Karpas-422 (cell line): ENCODE data around the gene EPPIN. TPM values are rescaled to one million over a fixed set of nuclear protein-coding genes. Genes with fewer than 3 reads are reported as not detected.
A peak's percentile ranks its signal among the peaks of the same experiment; 100 is the strongest.

ENCODE experiments used
- DNase-seq: peaks from one replicate; pipeline ENCODE4 v3.0.0-alpha.2; 2015
- H2AFZ ChIP-seq: fragments of 200-600 bp; sonication (generic); 2 replicates; pipeline ENCODE4 v1.6.1; 2014; ENCODE audit warnings: antibody characterized with exemption, low read length, mixed read lengths
- H3K27ac ChIP-seq: fragments of 200-600 bp; sonication (generic); 2 replicates; pipeline ENCODE4 v1.5.1; 2014; ENCODE audit warnings: mild to moderate bottlenecking, low read length, moderate library complexity
- H3K27me3 ChIP-seq: fragments of 200-600 bp; sonication (generic); 2 replicates; pipeline ENCODE4 v1.6.1; 2014; ENCODE audit warnings: low read length, mixed read lengths
- H3K36me3 ChIP-seq: fragments of 200-600 bp; sonication (generic); 2 replicates; pipeline ENCODE4 v1.6.1; 2014; ENCODE audit warnings: low read length, mixed read lengths; ENCODE audit not compliant: insufficient read depth
- H3K4me1 ChIP-seq: fragments of 200-600 bp; sonication (generic); 2 replicates; pipeline ENCODE4 v1.6.1; 2014; ENCODE audit warnings: mild to moderate bottlenecking, low read length, mixed read lengths
- H3K4me2 ChIP-seq: fragments of 200-600 bp; sonication (generic); 2 replicates; pipeline ENCODE4 v1.6.1; 2014; ENCODE audit warnings: low read length, low read depth, mild to moderate bottlenecking; ENCODE audit not compliant: poor library complexity, severe bottlenecking
- H3K4me3 ChIP-seq: fragments of 200-600 bp; sonication (generic); 2 replicates; pipeline ENCODE4 v1.5.1; 2014; ENCODE audit warnings: mild to moderate bottlenecking, antibody characterized with exemption, low read length, mixed read lengths
- H3K79me2 ChIP-seq: fragments of 200-600 bp; sonication (generic); 2 replicates; pipeline ENCODE4 v1.6.1; 2014; ENCODE audit warnings: mild to moderate bottlenecking, low read length, mixed read lengths
- H3K9ac ChIP-seq: fragments of 200-600 bp; sonication (generic); 2 replicates; pipeline ENCODE4 v1.6.0; 2014; ENCODE audit warnings: low read length
- H3K9me2 ChIP-seq: fragments of 200-600 bp; sonication (generic), shearing (Covaris generic); replicated peaks from 2 replicates; pipeline ENCODE4 v1.6.0; 2014; ENCODE audit warnings: mild to moderate bottlenecking, low read length, moderate library complexity; ENCODE audit not compliant: insufficient read depth
- H3K9me3 ChIP-seq: fragments of 300-700, 200-600 bp; sonication (generic); 2 replicates; pipeline ENCODE4 v1.6.1; 2014; ENCODE audit warnings: low read length, mixed read lengths
- H4K20me1 ChIP-seq: fragments of 200-600 bp; sonication (generic); 2 replicates; pipeline ENCODE4 v1.6.1; 2014; ENCODE audit warnings: mild to moderate bottlenecking, antibody characterized with exemption, low read length, low read depth; ENCODE audit not compliant: insufficient read depth
- total RNA-seq: library from RNA; depleted of rRNA; stranded (reverse); fragments of >200 nt; shearing (Covaris generic); gene quantifications from 2 replicates; pipeline ENCODE4 v1.2.3, GENCODE V29; 2014; ENCODE audit warnings: low replicate concordance

EPPIN gene
- total RNA-seq, 1 experiment from 2014 or later: not detected

- Histone ChIP-seq H2AFZ (no peak overlapping the region), H3K27me3 (no peaks in the 10 kb centered on the region), H3K9me2 (no peaks in the 10 kb centered on the region), H4K20me1 (no peaks in the 10 kb centered on the region), H3K9ac (no peak overlapping the region), H3K4me2 (no peak overlapping the region), H3K4me1 (no peaks in the 10 kb centered on the region), H3K36me3 (no peaks in the 10 kb centered on the region), H3K4me3 (no peak overlapping the region), H3K79me2 (no peaks in the 10 kb centered on the region), H3K27ac (no peak overlapping the region), H3K9me3 (no peaks in the 10 kb centered on the region; the same call in 1 of the 2 replicates)
- DNase-seq: no peak
These were observed 5.3 kb upstream of the EPPIN start for GRCh38 chr20:45552456-45552855.

DNA sequence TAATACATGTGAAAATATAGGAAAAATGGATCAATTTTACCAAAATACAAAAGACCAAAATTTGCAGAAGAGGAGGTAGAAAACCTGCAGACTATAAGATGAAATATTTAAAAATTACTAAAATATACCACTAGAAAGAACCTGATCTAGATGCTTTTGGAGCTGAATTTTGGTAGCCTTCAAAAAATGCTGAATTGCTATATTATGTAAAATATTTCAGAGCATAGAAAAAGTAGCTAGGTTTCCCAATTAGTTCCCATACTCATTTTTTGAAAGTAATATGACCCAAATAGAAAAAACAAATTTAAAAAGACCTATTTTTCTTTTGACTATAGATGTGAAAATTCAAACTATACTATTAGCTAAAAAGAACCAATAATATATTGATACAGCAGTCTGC lies 3.6 kb upstream of the EPPIN start:
- H3K27ac ChIP-seq: no peak overlapping the region
- H3K79me2 ChIP-seq: no peaks in the 10 kb centered on the region
- no peaks in the 10 kb centered on the region for H4K20me1 ChIP-seq
- H3K4me2 ChIP-seq: no peak overlapping the region
- H3K9me3 ChIP-seq: no peaks in the 10 kb centered on the region; the same call in 1 of the 2 replicates
- no peak for DNase-seq
- H3K27me3 ChIP-seq: no peaks in the 10 kb centered on the region
- no peaks in the 10 kb centered on the region for H3K4me1 ChIP-seq
- H2AFZ ChIP-seq: no peak overlapping the region
- no peak overlapping the region for H3K9ac ChIP-seq
- no peaks in the 10 kb centered on the region for H3K9me2 ChIP-seq
- H3K36me3 ChIP-seq: no peaks in the 10 kb centered on the region
- no peak overlapping the region for H3K4me3 ChIP-seq

DNA sequence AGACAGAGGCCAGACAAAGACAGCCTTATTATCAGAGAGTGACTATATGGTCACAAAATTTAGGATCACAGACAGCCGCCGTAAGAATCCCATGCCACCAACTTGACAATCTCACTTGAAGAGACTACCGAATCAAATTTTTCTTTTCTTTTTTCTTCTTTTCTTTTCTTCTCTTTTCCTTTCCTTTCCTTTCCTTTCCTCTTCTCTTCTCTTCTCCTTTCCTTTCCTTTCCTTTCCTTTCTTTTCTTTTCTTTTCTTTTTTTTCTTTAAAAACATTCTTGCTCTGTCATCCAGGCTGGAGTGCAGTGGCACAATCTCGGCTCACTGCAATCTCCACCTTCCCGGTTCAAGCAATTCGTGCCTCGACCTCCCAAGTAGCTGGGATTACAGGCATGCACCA lies 1.2 kb upstream of the EPPIN start:
- Histone ChIP-seq H3K4me3 (no peak overlapping the region), H2AFZ (no peak overlapping the region), H3K4me2 (no peak overlapping the region), H3K9me3 (no peaks in the 10 kb centered on the region; the same call in 1 of the 2 replicates), H4K20me1 (no peaks in the 10 kb centered on the region), H3K79me2 (no peaks in the 10 kb centered on the region), H3K4me1 (no peaks in the 10 kb centered on the region), H3K9me2 (no peaks in the 10 kb centered on the region), H3K9ac (no peak overlapping the region), H3K27me3 (no peaks in the 10 kb centered on the region), H3K36me3 (no peaks in the 10 kb centered on the region), H3K27ac (no peak overlapping the region)
- DNase-seq: no peak

DNA sequence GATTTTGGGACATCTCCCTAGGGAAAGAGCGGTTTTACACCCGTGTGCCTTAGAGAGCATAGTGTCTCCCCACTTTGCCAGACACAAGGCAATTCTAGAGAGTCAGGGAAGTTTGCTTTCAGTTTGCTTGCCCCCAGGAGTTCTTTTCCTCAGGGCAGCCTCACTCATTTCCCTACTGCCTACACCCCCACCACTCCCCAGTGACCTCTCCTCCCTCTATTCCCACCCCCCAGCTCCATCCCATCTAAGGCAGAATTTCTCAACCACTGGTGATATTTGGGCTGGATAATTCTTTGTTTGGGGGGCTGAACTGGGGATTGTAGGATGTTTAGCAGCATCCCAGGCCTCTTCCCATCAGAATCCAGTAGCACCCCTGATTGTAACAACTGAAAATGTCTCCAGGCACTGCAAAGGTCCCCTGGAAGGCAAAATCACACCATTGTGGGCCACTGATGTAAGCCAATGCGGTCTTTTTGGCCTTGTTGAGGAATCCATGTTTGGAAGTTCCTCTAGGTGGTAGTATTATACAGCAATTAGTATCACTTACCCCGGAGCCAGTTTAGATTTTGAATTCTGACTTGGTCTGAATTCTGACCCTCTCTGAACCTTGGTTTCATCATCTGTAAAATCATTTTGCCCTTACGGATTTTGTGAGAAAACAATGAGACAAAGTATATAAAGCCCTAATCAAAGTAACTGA lies 1.3 kb downstream of the EPPIN start:
- H3K4me1 ChIP-seq: no peaks in the 10 kb centered on the region
- H3K27ac ChIP-seq: no peak overlapping the region
- no peak overlapping the region for H3K9ac ChIP-seq
- no peaks in the 10 kb centered on the region for H3K9me2 ChIP-seq
- H3K36me3 ChIP-seq: no peaks in the 10 kb centered on the region
- no peaks in the 10 kb centered on the region for H3K27me3 ChIP-seq
- no peak overlapping the region for H3K4me3 ChIP-seq
- no peak overlapping the region for H2AFZ ChIP-seq
- no peaks in the 10 kb centered on the region for H4K20me1 ChIP-seq
- H3K79me2 ChIP-seq: no peaks in the 10 kb centered on the region
- H3K4me2 ChIP-seq: no peak overlapping the region
- peak; percentile 56 for DNase-seq
- no peaks in the 10 kb centered on the region; the same call in 1 of the 2 replicates for H3K9me3 ChIP-seq

- no peaks in the 10 kb centered on the region for H3K9me2 ChIP-seq
- H3K9me3 ChIP-seq: no peaks in the 10 kb centered on the region
- H4K20me1 ChIP-seq: no peaks in the 10 kb centered on the region
- H3K79me2 ChIP-seq: no peaks in the 10 kb centered on the region
- H3K36me3 ChIP-seq: no peaks in the 10 kb centered on the region
- H3K4me2 ChIP-seq: no peak overlapping the region
- no peaks in the 10 kb centered on the region for H3K4me1 ChIP-seq
- no peak overlapping the region for H2AFZ ChIP-seq
- H3K27me3 ChIP-seq: no peaks in the 10 kb centered on the region
- H3K4me3 ChIP-seq: no peak overlapping the region
- no peak overlapping the region for H3K27ac ChIP-seq
- no peak overlapping the region for H3K9ac ChIP-seq
- no peak for DNase-seq
These were observed 1.9 kb downstream of the EPPIN start for GRCh38 chr20:45545351-45545750.

- H3K4me3 ChIP-seq: no peak within 1 kb of the TSS
- no peaks in the 10 kb centered on the region for H3K27me3 ChIP-seq
- H3K9ac ChIP-seq: no peak within 1 kb of the TSS
- no peak within 1 kb of the TSS for H3K27ac ChIP-seq
- H2AFZ ChIP-seq: no peak within 1 kb of the TSS
- no peak within 1 kb of the TSS for H3K4me2 ChIP-seq
- H3K9me3 ChIP-seq: no peaks in the 10 kb centered on the region
- no peak for DNase-seq
- no peaks in the 10 kb centered on the region for H4K20me1 ChIP-seq
- H3K4me1 ChIP-seq: no peaks in the 10 kb centered on the region
- no peaks in the 10 kb centered on the region for H3K79me2 ChIP-seq
- H3K9me2 ChIP-seq: no peaks in the 10 kb centered on the region
- no peaks in the 10 kb centered on the region for H3K36me3 ChIP-seq
These were observed 7.8 kb downstream of the EPPIN start, which contains the start of gene WFDC6 for GRCh38 chr20:45539382-45539781. WFDC6 (minus strand) TSS chr20:45539482; CDS start chr20:45539407, 75 bp downstream.

DNA sequence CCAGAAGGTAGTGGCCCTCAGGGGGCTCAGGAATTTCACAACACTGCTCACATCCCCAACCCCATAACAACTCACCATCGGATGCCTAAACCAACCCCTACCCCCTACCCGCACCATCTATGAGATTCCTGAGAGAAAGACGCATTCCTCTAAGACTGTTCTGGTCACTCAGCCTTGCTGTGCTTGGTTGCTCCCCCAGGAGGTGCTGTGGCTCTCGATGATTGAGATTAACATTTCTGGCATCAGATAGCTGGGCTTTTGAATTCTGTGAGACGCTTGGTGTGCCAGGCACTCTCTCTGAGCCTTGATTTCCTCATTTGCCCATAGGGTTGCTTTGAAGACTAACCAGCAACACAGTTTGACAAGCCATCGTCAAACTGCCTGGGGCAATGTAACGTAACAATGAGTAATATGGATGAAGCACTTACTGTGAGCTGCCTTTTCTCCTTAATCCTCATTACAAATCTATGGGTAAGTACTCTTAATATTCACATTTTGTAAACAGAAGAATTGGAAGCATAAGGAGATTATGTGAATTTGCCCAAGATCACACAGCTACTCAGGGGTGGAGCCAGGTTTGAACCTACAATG lies 8.9 kb downstream of the EPPIN start:
- Histone ChIP-seq H3K27ac (no peak overlapping the region), H2AFZ (no peak overlapping the region), H4K20me1 (no peaks in the 10 kb centered on the region), H3K4me3 (no peak overlapping the region), H3K9me3 (no peaks in the 10 kb centered on the region), H3K4me1 (no peaks in the 10 kb centered on the region), H3K4me2 (no peak overlapping the region), H3K9ac (no peak overlapping the region), H3K27me3 (no peaks in the 10 kb centered on the region), H3K79me2 (no peaks in the 10 kb centered on the region), H3K9me2 (no peaks in the 10 kb centered on the region), H3K36me3 (no peaks in the 10 kb centered on the region)
- peak; percentile 43 for DNase-seq

DNA sequence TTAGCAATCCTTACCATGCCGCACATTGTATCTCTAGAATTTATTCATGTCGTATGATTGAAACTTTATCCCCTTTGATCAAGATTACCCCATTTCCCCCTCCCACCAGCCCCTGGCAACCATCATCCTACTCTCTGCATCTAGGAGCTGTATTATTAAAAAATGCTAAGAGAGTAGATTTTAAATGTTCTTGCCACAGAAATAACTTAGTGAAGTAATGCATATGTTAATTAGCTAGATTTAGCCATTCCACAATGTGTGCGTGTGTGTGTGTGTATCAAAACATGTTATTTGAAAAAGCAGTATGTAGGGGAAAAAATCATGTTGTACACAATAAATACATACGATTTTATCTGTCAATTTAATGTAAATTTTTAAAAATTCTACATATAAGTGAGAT lies 19.9 kb downstream of the EPPIN start:
- DNase-seq: no peak
- no peak overlapping the region for H3K9ac ChIP-seq
- no peaks in the 10 kb centered on the region for H3K27me3 ChIP-seq
- H3K9me3 ChIP-seq: no peaks in the 10 kb centered on the region
- H3K36me3 ChIP-seq: no peaks in the 10 kb centered on the region
- H3K4me2 ChIP-seq: no peak overlapping the region
- H3K27ac ChIP-seq: no peak overlapping the region
- no peak overlapping the region for H2AFZ ChIP-seq
- H3K79me2 ChIP-seq: no peaks in the 10 kb centered on the region
- no peak overlapping the region for H3K4me3 ChIP-seq
- H3K9me2 ChIP-seq: no peaks in the 10 kb centered on the region
- H3K4me1 ChIP-seq: no peaks in the 10 kb centered on the region
- H4K20me1 ChIP-seq: no peaks in the 10 kb centered on the region
